Common myeloid progenitor, CD34-positive (primary cell): ENCODE data around the gene POLR2L.

ENCODE experiments used
- CTCF ChIA-PET: fragments of 350-600 bp; sonication (Branson Sonifier 250); formaldehyde crosslinking; loops from one replicate; lab custom pipeline; 2021; ENCODE audit warnings: antibody characterized with exemption; lab: Charles Lee
- POLR2A ChIA-PET: fragments of 350-600 bp; sonication (Branson Sonifier 250); formaldehyde crosslinking; loops from one replicate; lab custom pipeline; 2021; ENCODE audit warnings: antibody characterized with exemption; lab: Charles Lee
- DNase-seq, 3 donors: peaks; one replicate each; pipeline versions ENCODE4 v3.0.0 to v3.0.0-alpha.2; 2013
- H3K27ac ChIP-seq, 2 experiments: 1 replicate in 1 of 2; 2 replicates in 1 of 2; pipeline ENCODE4 v1.7.0; 2013; ENCODE audit warnings: inconsistent platforms in 2 of 2, low read length in 2 of 2, mild to moderate bottlenecking in 2 of 2, low read depth in 1 of 2, moderate library complexity in 1 of 2; ENCODE audit not compliant: severe bottlenecking in 2 of 2, insufficient read depth in 1 of 2, poor library complexity in 1 of 2
- H3K27me3 ChIP-seq, 5 experiments: replicated peaks in 2 of 5; 1 replicate in 3 of 5; 2 replicates in 2 of 5; pipeline versions ENCODE4 v1.6.1 to v1.7.0; 2013; ENCODE audit warnings: low read length in 4 of 5, mild to moderate bottlenecking in 2 of 5, moderate library complexity in 2 of 5, inconsistent platforms in 1 of 5; ENCODE audit not compliant: insufficient read depth in 5 of 5, control insufficient read depth in 4 of 5
- H3K36me3 ChIP-seq, 4 experiments: 1 replicate in 2 of 4; 2 replicates in 2 of 4; pipeline versions ENCODE4 v1.6.1 to v1.7.0; 2013; ENCODE audit warnings: low read length in 3 of 4, control low read depth in 1 of 4, mild to moderate bottlenecking in 1 of 4; ENCODE audit not compliant: control insufficient read depth in 4 of 4, insufficient read depth in 4 of 4
- H3K4me1 ChIP-seq, 4 experiments: 1 replicate in 3 of 4; 2 replicates in 1 of 4; pipeline versions ENCODE4 v1.6.1 to v1.7.1; 2013; ENCODE audit warnings: low read length in 3 of 4, mild to moderate bottlenecking in 3 of 4, control low read depth in 1 of 4, inconsistent platforms in 1 of 4, moderate library complexity in 1 of 4; ENCODE audit not compliant: control insufficient read depth in 4 of 4, insufficient read depth in 4 of 4; ENCODE audit errors: control extremely low read depth in 1 of 4
- H3K4me3 ChIP-seq, 7 experiments: 1 replicate in 4 of 7; 2 replicates in 3 of 7; pipeline versions ENCODE4 v1.5.1 to v1.7.0; 2013; ENCODE audit warnings: mild to moderate bottlenecking in 7 of 7, low read length in 6 of 7, moderate library complexity in 6 of 7, inconsistent platforms in 2 of 7, low read depth in 2 of 7, control low read depth in 1 of 7; ENCODE audit not compliant: insufficient read depth in 4 of 7, control insufficient read depth in 1 of 7; ENCODE audit errors: extremely low read depth in 1 of 7
- H3K9me3 ChIP-seq, 5 experiments: 1 replicate in 4 of 5; 2 replicates in 1 of 5; pipeline versions ENCODE4 v1.6.1 to v1.7.1; 2013; ENCODE audit warnings: low read length in 4 of 5, mild to moderate bottlenecking in 2 of 5, inconsistent platforms in 1 of 5, low read depth in 1 of 5, moderate library complexity in 1 of 5; ENCODE audit not compliant: control insufficient read depth in 4 of 5, insufficient read depth in 2 of 5; ENCODE audit errors: control extremely low read depth in 1 of 5
- WGBS: methylation state at CpG from one replicate; pipeline ENCODE4 v1.1.5; 2013; ENCODE audit not compliant: insufficient coverage; 5-methylcytosine and 5-hydroxymethylcytosine counted together

Gene POLR2L

GRCh38 chr11:886568-886967 is 44.2 kb upstream of the POLR2L start:
- peaks cover 0 to 2% (median 0%) of the 10 kb centered on the region in 4 experiments for H3K4me1 ChIP-seq
- no peak for DNase-seq
- no peak overlapping the region for H3K27ac ChIP-seq
- H3K4me3 ChIP-seq: no peak overlapping the region
- H3K27me3 ChIP-seq: no peaks in the 10 kb centered on the region
- POLR2A ChIA-PET: no interaction called here
- no peaks in the 10 kb centered on the region for H3K9me3 ChIP-seq
- H3K36me3 ChIP-seq: peaks cover 3 to 56% (median 38%) of the 10 kb centered on the region in 4 experiments
- CTCF ChIA-PET: no interaction called here
- WGBS: over 99% methylated on average over 17 of the region's 17 CpGs

GRCh38 chr11:884578-885070 is 42.3 kb upstream of the POLR2L start:
- H3K27me3 ChIP-seq: no peaks in the 10 kb centered on the region
- CTCF ChIA-PET: no interaction called here
- POLR2A ChIA-PET: no interaction called here
- H3K36me3 ChIP-seq: peaks cover 5 to 62% (median 45%) of the 10 kb centered on the region in 4 experiments
- no peaks in the 10 kb centered on the region for H3K9me3 ChIP-seq
- H3K4me3 ChIP-seq: no peak overlapping the region
- H3K4me1 ChIP-seq: peaks cover 0 to 2% (median 0%) of the 10 kb centered on the region in 4 experiments
- no peak overlapping the region for H3K27ac ChIP-seq
- 89% methylated on average over 9 of the region's 16 CpGs for WGBS
- no peak for DNase-seq

- POLR2A ChIA-PET: no interaction called here
- CTCF ChIA-PET: no interaction called here
- Histone ChIP-seq H3K9me3 (no peaks in the 10 kb centered on the region), H3K4me3 (no peak overlapping the region), H3K27me3 (no peaks in the 10 kb centered on the region), H3K36me3 (peaks cover 5 to 63% (median 43%) of the 10 kb centered on the region in 4 experiments), H3K4me1 (peaks cover 0 to 2% (median 0%) of the 10 kb centered on the region in 4 experiments), H3K27ac (no peak overlapping the region)
- no peak for DNase-seq
- WGBS: 87% methylated on average over 10 of the region's 10 CpGs
These were observed 41.2 kb upstream of the POLR2L start for GRCh38 chr11:883527-883926.

- DNase-seq: peak in 1 of 3 donors; percentile 9
- no peaks in the 10 kb centered on the region for H3K27me3 ChIP-seq
- ChIA-PET CTCF (no interaction called here), POLR2A (no interaction called here)
- H3K4me3 ChIP-seq: no peak overlapping the region
- peaks cover 3 to 55% (median 37%) of the 10 kb centered on the region in 4 experiments for H3K36me3 ChIP-seq
- no peak overlapping the region for H3K27ac ChIP-seq
- WGBS: 63% methylated on average over 8 of the region's 14 CpGs
- no peaks in the 10 kb centered on the region for H3K9me3 ChIP-seq
- peaks cover 0 to 2% (median 0%) of the 10 kb centered on the region in 4 experiments for H3K4me1 ChIP-seq
These were observed 40.3 kb upstream of the POLR2L start for GRCh38 chr11:882596-882995.

- H3K27ac ChIP-seq: no peak overlapping the region
- ChIA-PET CTCF (interaction anchor here (1.3 to 1.5 kb wide), 2 partner anchors 8 to 12 kb away, joined by 4 to 5 read pairs; no protein-coding TSS in a partner anchor), POLR2A (no interaction called here)
- H3K9me3 ChIP-seq: no peaks in the 10 kb centered on the region
- DNase-seq: peak in 1 of 3 donors; percentile 9
- 95% methylated on average over 8 of the region's 14 CpGs for WGBS
- peaks cover 2 to 52% (median 36%) of the 10 kb centered on the region in 4 experiments for H3K36me3 ChIP-seq
- H3K4me3 ChIP-seq: no peak overlapping the region
- H3K4me1 ChIP-seq: peaks cover 0 to 2% (median 0%) of the 10 kb centered on the region in 4 experiments
- H3K27me3 ChIP-seq: no peaks in the 10 kb centered on the region
These were observed 38.1 kb upstream of the POLR2L start for GRCh38 chr11:880447-880846.

GRCh38 chr11:877565-877964 is 35.2 kb upstream of the POLR2L start:
- peak; percentile 22 to 50 (median 43) for DNase-seq
- Histone ChIP-seq H3K27ac (no peak overlapping the region), H3K4me3 (no peak overlapping the region), H3K9me3 (no peaks in the 10 kb centered on the region), H3K36me3 (peaks cover 2 to 38% (median 23%) of the 10 kb centered on the region in 4 experiments), H3K4me1 (no peaks in the 10 kb centered on the region), H3K27me3 (no peaks in the 10 kb centered on the region)
- CTCF ChIA-PET: interaction anchor here (0.5 to 1.4 kb wide), 2 partner anchors 12 to 29 kb away, joined by 3 to 5 read pairs; no protein-coding TSS in a partner anchor
- POLR2A ChIA-PET: no interaction called here
- 92% methylated on average over 5 of the region's 11 CpGs for WGBS

GRCh38 chr11:876545-876944 is 34.2 kb upstream of the POLR2L start:
- Histone ChIP-seq H3K27me3 (no peaks in the 10 kb centered on the region), H3K4me3 (no peak overlapping the region), H3K36me3 (peaks cover 2 to 36% (median 24%) of the 10 kb centered on the region in 4 experiments), H3K9me3 (no peaks in the 10 kb centered on the region), H3K4me1 (no peaks in the 10 kb centered on the region), H3K27ac (no peak overlapping the region)
- CTCF ChIA-PET: interaction anchor here (0.7 kb wide), 1 partner anchor 17 kb away, joined by 4 read pairs; no protein-coding TSS in a partner anchor
- POLR2A ChIA-PET: no interaction called here
- WGBS: 92% methylated on average over 12 of the region's 12 CpGs
- no peak for DNase-seq
